ENCODE results near the gene TRIM33. TPM values are rescaled to one million over a fixed set of nuclear protein-coding genes. Genes with fewer than 3 reads are reported as not detected.
"Not testable (repeated sequence)": the region's sequence is repeated elsewhere in the genome, so short reads cannot be mapped to it uniquely, and the experiment has no call there.

The TRIM33 gene
- polyA plus RNA-seq, 4 donors, result 6.9 to 27.5 (median 11.0) TPM

GRCh38 chr1:114423455-114423854, 87.5 kb downstream of the TRIM33 start:
- 95 to 99% (median 96%) methylated on average over 7 of the region's 7 CpGs for WGBS, 3 donors
- no peak for FAIRE-seq
- Histone ChIP-seq H3K27me3 (ENCODE audit: control insufficient read depth in 3 of 3, insufficient read depth in 3 of 3, low read length in 3 of 3) (no peaks in the 10 kb centered on the region), H3K36me3 (ENCODE audit: control insufficient read depth in 3 of 3, insufficient read depth in 2 of 3, low read depth in 1 of 3, low read length in 3 of 3) (peaks cover 7 to 31% (median 15%) of the 10 kb centered on the region in 3 donors), H3K27ac (ENCODE audit: low read depth in 1 of 3, low read length in 2 of 3) (no peak overlapping the region), H3K4me3 (ENCODE audit: low read depth in 1 of 3, low read length in 3 of 3) (no peak overlapping the region), H3K9me3 (ENCODE audit: control insufficient read depth in 2 of 2, insufficient read depth in 1 of 2, low read depth in 1 of 2, low read length in 1 of 2) (peaks cover 0 to 2% of the 10 kb centered on the region in 2 donors), H3K4me1 (ENCODE audit: control insufficient read depth in 3 of 3, insufficient read depth in 2 of 3, low read depth in 1 of 3, low read length in 2 of 3) (no peaks in the 10 kb centered on the region)
- no peak for DNase-seq

- H3K4me3 ChIP-seq (ENCODE audit: low read depth in 1 of 3, low read length in 3 of 3); DNase-seq; H3K4me1 ChIP-seq (ENCODE audit: control insufficient read depth in 3 of 3, insufficient read depth in 2 of 3, low read depth in 1 of 3, low read length in 2 of 3); H3K9me3 ChIP-seq (ENCODE audit: control insufficient read depth in 2 of 2, insufficient read depth in 1 of 2, low read depth in 1 of 2, low read length in 1 of 2); H3K27me3 ChIP-seq (ENCODE audit: control insufficient read depth in 3 of 3, insufficient read depth in 3 of 3, low read length in 3 of 3); H3K27ac ChIP-seq (ENCODE audit: low read depth in 1 of 3, low read length in 2 of 3); FAIRE-seq: not testable (repeated sequence)
- WGBS, 3 donors, result 98 to 99% (median 98%) methylated on average over 7 of the region's 7 CpGs
- H3K36me3 ChIP-seq (ENCODE audit: control insufficient read depth in 3 of 3, insufficient read depth in 2 of 3, low read depth in 1 of 3, low read length in 3 of 3), result peaks cover 2 to 28% (median 26%) of the 10 kb centered on the region in 3 donors
Measured at GRCh38 chr1:114418948-114419347, 92.1 kb downstream of the TRIM33 start.

GRCh38 chr1:114397601-114398000, 113.4 kb downstream of the TRIM33 start:
- no peak overlapping the region for H3K4me3 ChIP-seq (ENCODE audit: low read depth in 1 of 3, low read length in 3 of 3)
- peaks cover 0 to 8% (median 5%) of the 10 kb centered on the region in 3 donors for H3K36me3 ChIP-seq (ENCODE audit: control insufficient read depth in 3 of 3, insufficient read depth in 2 of 3, low read depth in 1 of 3, low read length in 3 of 3)
- H3K27me3 ChIP-seq (ENCODE audit: control insufficient read depth in 3 of 3, insufficient read depth in 3 of 3, low read length in 3 of 3), result no peaks in the 10 kb centered on the region
- FAIRE-seq, result no peak
- WGBS, 3 donors, result 85 to 90% (median 86%) methylated on average over 4 of the region's 4 CpGs
- H3K27ac ChIP-seq (ENCODE audit: low read depth in 1 of 3, low read length in 2 of 3), result no peak overlapping the region
- no peaks in the 10 kb centered on the region for H3K4me1 ChIP-seq (ENCODE audit: control insufficient read depth in 3 of 3, insufficient read depth in 2 of 3, low read depth in 1 of 3, low read length in 2 of 3)
- DNase-seq, result peak in 1 of 2 donors; percentile 3
- no peaks in the 10 kb centered on the region for H3K9me3 ChIP-seq (ENCODE audit: control insufficient read depth in 2 of 2, insufficient read depth in 1 of 2, low read depth in 1 of 2, low read length in 1 of 2)

- Histone ChIP-seq H3K27me3 (ENCODE audit: control insufficient read depth in 3 of 3, insufficient read depth in 3 of 3, low read length in 3 of 3) (no peaks in the 10 kb centered on the region), H3K4me3 (ENCODE audit: low read depth in 1 of 3, low read length in 3 of 3) (no peak overlapping the region), H3K9me3 (ENCODE audit: control insufficient read depth in 2 of 2, insufficient read depth in 1 of 2, low read depth in 1 of 2, low read length in 1 of 2) (no peaks in the 10 kb centered on the region), H3K36me3 (ENCODE audit: control insufficient read depth in 3 of 3, insufficient read depth in 2 of 3, low read depth in 1 of 3, low read length in 3 of 3) (peaks cover 0 to 9% (median 3%) of the 10 kb centered on the region in 3 donors), H3K27ac (ENCODE audit: low read depth in 1 of 3, low read length in 2 of 3) (no peak overlapping the region), H3K4me1 (ENCODE audit: control insufficient read depth in 3 of 3, insufficient read depth in 2 of 3, low read depth in 1 of 3, low read length in 2 of 3) (no peaks in the 10 kb centered on the region)
- FAIRE-seq, result no peak
- DNase-seq, result no peak
- WGBS, 3 donors, result 95 to 97% (median 95%) methylated on average over 1 of the region's 1 CpG
Measured at GRCh38 chr1:114395863-114396262, 115.1 kb downstream of the TRIM33 start.

GRCh38 chr1:114390960-114391359, 120.0 kb downstream of the TRIM33 start:
- Histone ChIP-seq H3K27me3 (ENCODE audit: control insufficient read depth in 3 of 3, insufficient read depth in 3 of 3, low read length in 3 of 3) (no peaks in the 10 kb centered on the region), H3K27ac (ENCODE audit: low read depth in 1 of 3, low read length in 2 of 3) (no peak overlapping the region), H3K9me3 (ENCODE audit: control insufficient read depth in 2 of 2, insufficient read depth in 1 of 2, low read depth in 1 of 2, low read length in 1 of 2) (no peaks in the 10 kb centered on the region), H3K4me1 (ENCODE audit: control insufficient read depth in 3 of 3, insufficient read depth in 2 of 3, low read depth in 1 of 3, low read length in 2 of 3) (no peaks in the 10 kb centered on the region), H3K4me3 (ENCODE audit: low read depth in 1 of 3, low read length in 3 of 3) (no peak overlapping the region), H3K36me3 (ENCODE audit: control insufficient read depth in 3 of 3, insufficient read depth in 2 of 3, low read depth in 1 of 3, low read length in 3 of 3) (peaks cover 0 to 4% (median 0%) of the 10 kb centered on the region in 3 donors)
- FAIRE-seq, result no peak
- no peak for DNase-seq

GRCh38 chr1:114390361-114390760, 120.6 kb downstream of the TRIM33 start:
- Histone ChIP-seq H3K4me1 (ENCODE audit: control insufficient read depth in 3 of 3, insufficient read depth in 2 of 3, low read depth in 1 of 3, low read length in 2 of 3) (no peaks in the 10 kb centered on the region), H3K4me3 (ENCODE audit: low read depth in 1 of 3, low read length in 3 of 3) (no peak overlapping the region), H3K36me3 (ENCODE audit: control insufficient read depth in 3 of 3, insufficient read depth in 2 of 3, low read depth in 1 of 3, low read length in 3 of 3) (peaks cover 0 to 4% (median 0%) of the 10 kb centered on the region in 3 donors), H3K27ac (ENCODE audit: low read depth in 1 of 3, low read length in 2 of 3) (no peak overlapping the region), H3K9me3 (ENCODE audit: control insufficient read depth in 2 of 2, insufficient read depth in 1 of 2, low read depth in 1 of 2, low read length in 1 of 2) (no peaks in the 10 kb centered on the region), H3K27me3 (ENCODE audit: control insufficient read depth in 3 of 3, insufficient read depth in 3 of 3, low read length in 3 of 3) (no peaks in the 10 kb centered on the region)
- FAIRE-seq (no peak), DNase-seq (no peak)
- WGBS, 3 donors, result 96 to 99% (median 98%) methylated on average over 4 of the region's 4 CpGs

GRCh38 chr1:114388432-114389003, 122.5 kb downstream of the TRIM33 start:
- 39 to 59% (median 57%) methylated on average over 1 of the region's 1 CpG for WGBS, 3 donors

GRCh38 chr1:114387585-114387984, 123.4 kb downstream of the TRIM33 start:
- H3K4me1 ChIP-seq (ENCODE audit: control insufficient read depth in 3 of 3, insufficient read depth in 2 of 3, low read depth in 1 of 3, low read length in 2 of 3); H3K27me3 ChIP-seq (ENCODE audit: control insufficient read depth in 3 of 3, insufficient read depth in 3 of 3, low read length in 3 of 3); H3K27ac ChIP-seq (ENCODE audit: low read depth in 1 of 3, low read length in 2 of 3); H3K36me3 ChIP-seq (ENCODE audit: control insufficient read depth in 3 of 3, insufficient read depth in 2 of 3, low read depth in 1 of 3, low read length in 3 of 3); H3K4me3 ChIP-seq (ENCODE audit: low read depth in 1 of 3, low read length in 3 of 3); FAIRE-seq; DNase-seq: not testable (repeated sequence)
- peaks cover 0 to 11% of the 10 kb centered on the region in 2 donors for H3K9me3 ChIP-seq (ENCODE audit: control insufficient read depth in 2 of 2, insufficient read depth in 1 of 2, low read depth in 1 of 2, low read length in 1 of 2)
- 92 to 95% (median 95%) methylated on average over 6 of the region's 6 CpGs for WGBS, 3 donors

More at GRCh38 chr1:114388432-114389003, 122.5 kb downstream of the TRIM33 start:
- Histone ChIP-seq H3K27ac (ENCODE audit: low read depth in 1 of 3, low read length in 2 of 3) (no peak overlapping the region), H3K36me3 (ENCODE audit: control insufficient read depth in 3 of 3, insufficient read depth in 2 of 3, low read depth in 1 of 3, low read length in 3 of 3) (peaks cover 0 to 2% (median 0%) of the 10 kb centered on the region in 3 donors), H3K9me3 (ENCODE audit: control insufficient read depth in 2 of 2, insufficient read depth in 1 of 2, low read depth in 1 of 2, low read length in 1 of 2) (peaks cover 0 to 8% of the 10 kb centered on the region in 2 donors), H3K4me3 (ENCODE audit: low read depth in 1 of 3, low read length in 3 of 3) (no peak overlapping the region), H3K4me1 (ENCODE audit: control insufficient read depth in 3 of 3, insufficient read depth in 2 of 3, low read depth in 1 of 3, low read length in 2 of 3) (no peaks in the 10 kb centered on the region), H3K27me3 (ENCODE audit: control insufficient read depth in 3 of 3, insufficient read depth in 3 of 3, low read length in 3 of 3) (no peaks in the 10 kb centered on the region)
- FAIRE-seq, result no peak
- no peak for DNase-seq

- H3K4me3 ChIP-seq (ENCODE audit: low read depth in 1 of 3, low read length in 3 of 3), result no peak overlapping the region
- H3K9me3 ChIP-seq (ENCODE audit: control insufficient read depth in 2 of 2, insufficient read depth in 1 of 2, low read depth in 1 of 2, low read length in 1 of 2), result peaks cover 0 to 11% of the 10 kb centered on the region in 2 donors
- DNase-seq, result no peak
- H3K36me3 ChIP-seq (ENCODE audit: control insufficient read depth in 3 of 3, insufficient read depth in 2 of 3, low read depth in 1 of 3, low read length in 3 of 3), result peaks cover 0 to 2% (median 0%) of the 10 kb centered on the region in 3 donors
- FAIRE-seq, result no peak
- H3K27ac ChIP-seq (ENCODE audit: low read depth in 1 of 3, low read length in 2 of 3), result no peak overlapping the region
- no peaks in the 10 kb centered on the region for H3K4me1 ChIP-seq (ENCODE audit: control insufficient read depth in 3 of 3, insufficient read depth in 2 of 3, low read depth in 1 of 3, low read length in 2 of 3)
- no peaks in the 10 kb centered on the region for H3K27me3 ChIP-seq (ENCODE audit: control insufficient read depth in 3 of 3, insufficient read depth in 3 of 3, low read length in 3 of 3)
- WGBS, 3 donors, result 76 to 91% (median 83%) methylated on average over 1 of the region's 1 CpG
Measured at GRCh38 chr1:114387010-114387360, 124.0 kb downstream of the TRIM33 start.

Data from small intestine (tissue), 7 donors.